Medulla oblongata (tissue), 1 donor: ENCODE data around the gene FYB1.

ENCODE experiments used
- DNase-seq: peaks from one replicate; pipeline ENCODE4 v3.0.0-alpha.2; 2015; ENCODE audit errors: extremely low spot score

The FYB1 gene

DNA sequence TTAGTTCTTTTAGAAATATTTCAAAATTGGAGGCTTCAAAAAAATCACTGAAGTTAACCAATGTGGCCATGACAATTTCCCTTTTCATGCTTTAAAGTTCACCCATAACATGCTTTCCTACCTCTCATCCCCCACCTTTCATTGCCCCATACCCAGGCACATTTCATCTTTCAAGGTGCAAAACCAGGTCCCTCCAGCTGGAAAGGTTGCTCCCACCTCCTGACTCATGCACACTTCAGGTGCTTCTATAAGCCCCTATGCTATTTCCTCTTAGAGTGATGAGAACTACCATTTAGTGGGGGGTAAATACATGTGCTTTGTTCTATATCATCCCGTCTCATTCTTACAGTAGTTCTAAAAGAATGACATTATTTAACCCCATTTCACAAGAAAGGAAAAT, 15.4 kb downstream of the FYB1 start:
- no peak for DNase-seq

- no peak for DNase-seq
These were observed 16.0 kb downstream of the FYB1 start for GRCh38 chr5:39203275-39203922.

- no peak for DNase-seq
These were observed 16.6 kb downstream of the FYB1 start for GRCh38 chr5:39202597-39203274.

DNA sequence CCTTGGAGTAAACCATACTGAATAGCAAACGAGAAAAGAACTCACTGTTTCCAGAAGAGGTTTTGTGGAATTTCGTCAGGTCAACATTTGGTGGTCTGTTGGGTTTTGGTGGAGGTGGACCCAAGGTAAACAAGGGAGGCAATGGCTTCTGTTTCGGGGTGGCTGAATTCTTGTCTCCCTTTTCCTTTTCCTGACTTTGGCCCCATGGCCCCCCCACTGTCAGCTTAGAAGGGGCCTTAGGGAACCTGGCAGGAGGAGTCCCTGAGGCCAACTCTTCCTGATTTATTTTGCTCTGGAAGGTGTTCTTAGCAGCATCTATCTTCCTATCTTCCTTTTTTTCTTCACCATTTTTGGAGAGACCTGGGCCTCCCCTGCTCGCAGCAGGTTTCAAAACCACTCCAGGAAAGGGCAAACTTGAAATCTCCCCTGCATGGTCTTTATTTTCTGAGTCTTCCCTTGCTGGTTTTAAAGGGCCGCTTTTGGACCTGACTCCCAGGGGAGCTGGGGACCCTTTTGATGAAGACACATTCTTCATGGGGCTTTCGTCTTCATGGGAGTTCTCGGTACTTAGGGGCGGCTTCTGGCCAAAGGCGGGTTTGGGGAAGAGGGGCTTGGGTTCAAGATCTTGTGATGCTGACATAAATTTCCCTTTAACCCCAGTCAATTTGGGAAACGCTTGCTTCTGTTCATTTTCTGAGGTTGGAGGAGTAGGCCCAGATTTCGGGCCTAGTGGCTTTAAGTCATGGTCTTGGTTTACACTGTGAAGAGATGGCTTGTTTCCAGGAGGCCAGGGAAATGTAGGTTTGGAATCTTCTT, 17.4 kb downstream of the FYB1 start:
- no peak for DNase-seq

GRCh38 chr5:39201160-39201780, 18.1 kb downstream of the FYB1 start:
- peak; percentile 35 for DNase-seq

DNA sequence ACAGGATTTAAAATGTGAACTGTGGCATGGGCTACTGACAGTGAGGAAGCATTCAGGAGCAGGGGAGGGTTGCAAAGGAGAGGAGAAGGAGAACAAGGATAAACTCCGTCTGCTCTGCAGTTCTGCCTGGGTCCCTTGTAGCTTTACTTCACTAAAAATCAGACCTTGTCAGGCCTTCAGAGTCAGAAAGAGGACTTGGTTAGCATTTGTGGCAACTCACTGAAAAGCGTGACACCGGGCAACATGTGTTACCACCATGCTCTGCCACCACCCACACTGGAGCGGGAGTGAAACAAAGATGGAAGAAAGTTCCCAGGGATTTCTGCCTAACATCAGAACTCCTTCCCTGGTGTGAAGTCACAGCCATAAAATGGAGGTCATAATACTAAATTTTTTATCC, 19.3 kb downstream of the FYB1 start:
- no peak for DNase-seq

- DNase-seq = no peak
These were observed 20.0 kb downstream of the FYB1 start for GRCh38 chr5:39199335-39199734.

DNA sequence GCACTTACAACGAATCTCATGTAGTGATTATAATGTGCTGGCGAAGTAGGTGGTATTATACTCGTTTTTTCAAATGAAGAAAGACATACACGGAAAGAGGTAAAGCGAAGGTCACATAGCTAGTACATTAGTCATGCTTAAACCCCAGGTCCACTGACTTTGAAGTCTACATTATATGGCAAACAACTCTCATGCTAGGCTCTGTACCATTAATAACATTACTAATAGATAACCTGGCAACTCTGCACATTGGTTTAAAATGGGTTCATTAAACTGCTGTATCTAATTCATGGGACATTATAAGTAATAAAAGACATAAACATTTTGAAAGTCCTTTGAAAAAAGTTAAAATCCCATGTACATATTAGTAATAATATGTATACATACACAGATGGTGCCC, 21.2 kb downstream of the FYB1 start:
- no peak for DNase-seq

- no peak for DNase-seq
These were observed 21.8 kb downstream of the FYB1 start for GRCh38 chr5:39197556-39197955.

DNA sequence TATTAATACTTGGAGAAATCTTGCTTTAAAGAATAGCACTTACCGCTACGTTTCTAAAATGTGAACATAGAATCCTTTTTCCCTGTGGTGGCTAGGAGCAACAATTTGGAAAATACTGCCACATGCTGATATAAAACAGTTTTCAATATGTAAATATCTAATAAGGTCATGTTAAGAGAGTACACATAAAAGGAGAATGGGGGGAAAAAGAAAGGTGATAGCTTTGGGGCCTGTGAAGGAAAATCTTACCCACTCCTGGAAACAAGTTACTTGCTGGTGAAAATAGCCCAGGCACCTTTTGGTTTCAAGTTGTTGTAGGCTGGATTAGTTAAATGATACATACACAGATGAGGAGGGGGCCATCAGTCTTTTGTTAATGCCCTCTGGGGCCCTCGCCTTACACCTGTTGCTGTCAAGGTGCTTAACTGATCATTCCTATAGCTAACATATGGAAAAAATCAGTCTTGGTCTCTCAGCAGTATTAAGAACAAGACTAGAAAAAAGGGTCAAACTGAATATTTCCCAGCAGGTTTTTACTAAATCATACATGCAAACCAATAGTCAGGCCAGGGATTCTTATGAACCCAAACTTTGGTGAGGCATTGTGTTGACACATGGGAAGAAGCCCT, 24.1 kb downstream of the FYB1 start:
- DNase-seq = no peak

DNA sequence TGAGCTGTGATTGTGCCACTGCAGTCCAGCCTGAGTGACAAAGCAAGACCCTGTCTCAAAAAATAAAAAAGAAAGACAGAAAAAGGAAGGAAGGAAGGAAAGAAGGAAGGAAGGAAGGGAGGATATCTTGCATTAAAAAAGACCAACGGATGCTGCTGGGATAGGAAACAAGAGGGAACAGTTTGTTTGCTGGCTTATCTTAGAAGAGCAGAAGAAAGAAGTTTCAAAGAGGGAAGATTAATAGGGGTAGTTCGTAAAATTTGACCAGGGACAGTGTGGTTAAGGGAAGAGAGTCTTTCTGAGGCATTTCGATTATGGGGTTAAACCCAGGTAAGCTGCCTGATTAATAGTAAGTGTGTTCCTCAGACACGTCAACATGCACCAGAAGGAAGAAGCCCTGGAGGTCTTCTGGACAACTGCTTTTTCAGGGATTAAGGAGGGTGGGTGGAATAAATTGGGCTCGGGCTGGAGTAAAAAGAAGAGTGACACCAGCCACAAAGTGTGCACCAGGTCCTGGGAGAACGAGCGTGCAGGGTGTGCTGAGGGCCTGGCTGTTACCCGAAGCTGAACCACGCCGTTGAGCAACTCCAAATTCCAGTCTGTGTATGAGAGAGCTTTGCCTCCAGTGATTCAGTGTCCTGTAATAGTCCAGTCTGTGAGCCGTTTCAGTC, 24.8 kb downstream of the FYB1 start:
- no peak for DNase-seq

DNA sequence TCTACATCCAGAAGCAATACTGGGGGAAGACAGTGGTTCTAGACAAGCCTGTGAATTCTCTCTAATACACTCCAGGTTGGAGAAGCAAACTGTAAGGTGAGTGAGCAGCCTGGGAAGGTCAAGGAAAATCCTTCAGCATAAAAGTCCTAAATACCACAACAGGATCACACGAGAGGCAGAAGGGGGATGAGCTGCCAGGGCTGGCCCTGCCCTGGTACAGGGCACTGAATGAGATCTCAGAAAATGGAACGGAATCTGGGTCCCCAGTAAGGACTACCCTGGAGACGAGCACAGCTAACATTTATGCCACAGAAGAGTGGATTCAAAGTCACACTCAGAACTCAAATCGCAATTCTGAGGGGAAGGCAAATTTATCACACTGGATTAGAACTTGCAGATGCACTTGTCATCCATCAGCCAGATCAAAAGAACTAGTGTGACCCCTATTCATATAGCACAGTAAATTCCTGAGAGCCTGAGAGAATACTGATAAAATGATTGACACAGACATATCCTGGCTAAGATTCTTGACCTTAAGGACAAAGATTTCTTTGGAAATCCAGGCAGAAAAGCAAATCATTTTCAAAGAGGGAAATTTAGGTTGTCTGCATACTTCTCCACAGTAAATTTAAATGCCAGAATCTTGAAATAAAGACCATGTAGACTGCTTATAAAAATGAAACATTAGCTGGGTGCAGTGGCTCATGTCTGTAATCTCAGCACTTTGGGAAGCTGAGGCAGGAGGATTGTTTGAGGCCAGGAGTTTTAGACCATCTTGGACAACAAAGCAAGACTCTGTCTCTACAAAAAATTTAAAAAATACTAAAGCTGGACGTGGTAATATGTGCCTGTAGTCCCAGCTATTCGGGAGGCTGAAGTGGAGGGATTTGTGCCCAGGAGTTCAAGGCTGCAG, 25.6 kb downstream of the FYB1 start:
- DNase-seq = no peak

DNA sequence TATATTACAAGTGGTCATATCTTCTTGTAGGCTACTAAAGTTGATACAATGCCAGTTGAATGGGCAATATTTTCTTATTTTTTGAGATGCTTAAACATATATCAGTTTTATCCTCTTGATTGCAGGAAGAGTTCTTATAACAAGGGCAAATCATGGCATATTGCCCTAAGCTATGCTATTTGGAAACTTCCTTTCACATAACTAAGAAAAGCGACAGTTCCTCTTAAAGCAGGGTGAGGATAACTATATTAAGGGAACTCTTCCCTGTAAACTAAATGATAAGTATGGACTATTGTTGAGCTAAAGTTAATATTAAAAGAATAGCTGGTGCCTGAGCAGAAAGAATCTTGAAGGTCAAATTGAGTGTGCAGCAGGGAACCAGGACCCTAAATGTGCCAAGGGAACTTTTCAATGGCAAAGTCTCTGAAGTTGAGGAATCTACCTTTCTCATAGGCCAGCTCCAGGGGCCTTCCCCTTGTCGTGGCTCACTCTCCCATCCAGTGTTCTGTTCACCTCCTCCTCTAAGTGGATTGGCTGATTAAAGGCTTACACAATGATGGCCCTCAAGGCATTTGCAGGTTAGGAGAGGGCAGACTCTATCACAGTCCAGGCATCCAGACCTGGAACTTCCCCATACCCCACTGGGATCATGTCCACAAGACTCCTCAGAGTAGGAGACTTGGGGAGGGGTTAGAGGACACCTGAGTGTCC, 26.8 kb downstream of the FYB1 start:
- peak; percentile 34 for DNase-seq

GRCh38 chr5:39191216-39191615, 28.1 kb downstream of the FYB1 start:
- peak; percentile 66 for DNase-seq

DNA sequence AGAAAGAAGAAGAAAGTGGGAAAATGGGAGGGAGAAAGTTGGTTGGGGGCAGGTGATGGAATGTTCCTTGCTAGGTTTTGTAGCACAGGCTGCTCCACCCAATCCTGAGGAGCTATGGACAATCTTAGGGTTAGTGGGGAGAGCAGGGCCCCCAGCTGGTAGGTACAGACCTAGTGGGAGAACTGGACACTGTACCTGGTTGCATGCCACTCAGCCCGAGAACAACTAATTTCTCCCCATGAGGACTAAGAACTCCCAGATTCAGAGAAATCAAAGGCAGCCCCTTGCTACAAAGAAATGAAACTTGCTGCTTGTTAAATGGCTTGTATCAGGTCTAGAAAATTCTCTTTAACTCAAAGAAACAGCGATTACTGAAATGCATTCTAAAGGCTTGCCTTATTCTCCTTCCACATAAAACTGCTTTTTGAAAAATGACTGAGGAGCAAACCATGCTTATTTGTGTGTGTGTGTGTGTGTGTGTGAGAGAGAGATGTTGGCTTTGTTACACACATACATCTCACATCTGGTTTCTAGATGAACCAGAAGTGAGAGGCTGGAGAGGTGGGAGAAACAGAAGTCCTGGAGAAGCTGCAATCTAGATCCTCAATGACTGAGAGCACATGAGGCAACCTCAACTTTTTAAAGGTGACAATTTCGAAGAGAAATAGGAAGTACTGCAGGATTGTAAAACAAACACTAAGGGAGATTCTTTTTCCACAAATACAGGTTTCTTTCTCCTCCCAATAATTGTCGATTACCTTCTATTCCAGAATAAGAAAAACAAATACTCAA, 28.9 kb downstream of the FYB1 start:
- DNase-seq = no peak

DNA sequence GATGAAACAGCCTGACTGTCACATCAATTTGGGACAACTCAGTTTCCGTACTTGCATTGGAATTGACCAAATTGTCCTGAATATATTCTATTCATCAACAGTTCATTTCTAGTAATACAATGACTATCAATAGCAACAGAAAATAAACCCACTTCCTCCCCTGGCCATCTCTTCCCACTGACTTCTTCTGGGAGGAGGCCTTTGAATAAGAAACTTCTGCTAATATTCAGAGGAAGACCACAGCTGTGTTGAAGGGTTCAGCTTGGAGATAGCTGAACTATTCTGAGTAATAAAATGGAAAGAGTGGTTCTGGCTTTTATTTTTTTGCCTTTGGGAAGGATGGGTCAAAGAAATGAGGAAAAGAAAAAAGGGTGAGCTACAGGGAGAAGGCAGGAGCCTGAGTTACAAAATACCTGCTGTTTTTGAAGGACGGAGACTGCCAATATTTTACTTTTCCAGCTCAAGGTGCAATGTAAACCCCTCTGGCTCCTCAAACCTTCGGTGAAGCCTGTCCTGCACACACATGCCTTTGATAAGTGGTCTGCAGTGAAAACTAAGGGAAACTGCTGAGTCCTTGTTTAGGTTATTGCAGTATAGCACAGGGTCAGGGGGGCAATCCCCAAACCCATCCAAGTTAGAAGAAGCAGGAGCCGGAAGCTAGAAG, 29.9 kb downstream of the FYB1 start:
- DNase-seq = no peak

DNA sequence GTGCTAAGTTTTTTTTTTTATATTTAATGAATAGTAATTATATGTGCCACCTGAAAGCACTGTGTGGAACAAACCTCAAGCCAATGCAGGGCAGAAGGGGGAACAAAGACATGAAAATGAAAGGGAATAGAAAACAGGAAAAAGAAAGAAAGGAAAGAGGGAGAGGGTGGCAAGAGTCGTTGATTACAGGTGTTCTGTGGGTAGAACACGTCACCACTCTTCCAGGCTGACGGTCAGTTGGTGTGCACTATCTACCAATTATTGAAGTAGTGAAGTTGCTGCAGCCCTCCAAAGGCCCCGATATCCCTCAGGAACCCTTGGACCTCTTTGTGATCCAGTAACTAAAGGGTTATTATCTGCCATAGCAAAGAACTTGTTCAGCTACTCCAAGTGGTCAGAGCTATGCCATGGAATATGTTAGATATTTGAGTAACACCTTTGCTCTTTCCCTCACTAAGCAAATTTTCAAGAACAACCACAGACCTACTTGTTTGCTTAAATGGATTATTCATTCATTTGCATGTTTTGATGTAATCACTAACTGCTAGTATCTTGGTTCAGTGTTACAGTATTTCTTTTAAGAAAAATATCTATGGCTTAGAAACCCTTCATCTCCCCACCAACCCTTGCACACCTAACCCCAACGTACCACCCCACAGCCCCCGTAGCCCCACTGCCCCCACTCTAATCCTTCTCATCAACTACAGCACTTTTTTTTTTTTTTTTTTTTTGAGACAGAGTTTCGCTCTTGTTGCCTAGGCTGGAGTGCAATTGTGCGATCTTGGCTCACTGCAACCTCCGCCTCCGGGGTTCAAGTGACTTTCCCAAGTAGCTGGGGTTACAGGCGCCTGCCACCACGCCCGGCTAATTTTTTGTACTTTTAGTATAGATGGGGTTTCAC, 31.3 kb downstream of the FYB1 start:
- no peak for DNase-seq
